DND-41 (cell line): ENCODE results near the gene RBFOX1.
A peak's percentile ranks its signal among the peaks of the same experiment; 100 is the strongest.

ENCODE experiments used
- ATAC-seq: fragments of 200-7000 bp; cut with Tn5 transposase; 3 replicates; pipeline ENCODE4 v1.9.1; 2021; ENCODE audit warnings: low read depth; ENCODE audit not compliant: insufficient read depth
- DNase-seq: peaks from one replicate; pipeline ENCODE4 v3.0.0-alpha.2; 2020
- H2AFZ ChIP-seq: 2 replicates; pipeline ENCODE4 v1.6.0; 2012; ENCODE audit warnings: low read depth, low read length
- H3K27ac ChIP-seq: 2 replicates; pipeline ENCODE4 v1.5.1; 2012; ENCODE audit warnings: low read length, inconsistent platforms
- H3K27me3 ChIP-seq: fragments of 200-600 bp; sonication (generic); 2 replicates; pipeline ENCODE4 v1.6.0; 2012; ENCODE audit warnings: low read length, mild to moderate bottlenecking, inconsistent platforms; ENCODE audit not compliant: insufficient read depth, poor library complexity
- H3K36me3 ChIP-seq: 2 replicates; pipeline ENCODE4 v1.5.1; 2012; ENCODE audit warnings: low read length, inconsistent platforms; ENCODE audit not compliant: insufficient read depth
- H3K4me1 ChIP-seq: 2 replicates; pipeline ENCODE4 v1.5.1; 2012; ENCODE audit warnings: mild to moderate bottlenecking, low read length; ENCODE audit not compliant: insufficient read depth
- H3K4me2 ChIP-seq: 2 replicates; pipeline ENCODE4 v1.6.0; 2012; ENCODE audit warnings: mild to moderate bottlenecking, moderate library complexity, low read length, inconsistent platforms; ENCODE audit not compliant: insufficient read depth
- H3K4me3 ChIP-seq, 2 experiments: fragments of 200-600 bp in 1 of 2; shearing (Covaris generic) in 1 of 2; 2 replicates each; pipeline ENCODE4 v1.5.1; 2012 to 2016; ENCODE audit warnings: inconsistent platforms in 2 of 2, low read length in 2 of 2, mild to moderate bottlenecking in 2 of 2, low read depth in 1 of 2, moderate library complexity in 1 of 2
- H3K79me2 ChIP-seq: 2 replicates; pipeline ENCODE4 v1.6.0; 2012; ENCODE audit warnings: low read length, inconsistent platforms; ENCODE audit not compliant: insufficient read depth
- H3K9ac ChIP-seq: 2 replicates; pipeline ENCODE4 v1.6.0; 2012; ENCODE audit warnings: low read depth, mild to moderate bottlenecking, inconsistent platforms, low read length, moderate library complexity
- H3K9me3 ChIP-seq: 2 replicates; pipeline ENCODE4 v1.5.1; 2012; ENCODE audit warnings: low read length, moderate library complexity, mild to moderate bottlenecking, inconsistent platforms; ENCODE audit not compliant: insufficient read depth, severe bottlenecking
- H4K20me1 ChIP-seq: 2 replicates; pipeline ENCODE4 v1.6.0; 2012; ENCODE audit warnings: low read length; ENCODE audit not compliant: insufficient read depth
- EZH2 ChIP-seq: IDR thresholded peaks from 3 replicates; pipeline ENCODE4 v1.6.1; 2012; ENCODE audit warnings: borderline replicate concordance, low read depth, mild to moderate bottlenecking, moderate library complexity, low read length, inconsistent platforms; ENCODE audit not compliant: severe bottlenecking
- TF ChIP-seq, protein P1 (sequence below): IDR thresholded peaks from 2 replicates; pipeline ENCODE4 v1.5.1; 2012; ENCODE audit warnings: borderline replicate concordance, low read length, moderate library complexity, mild to moderate bottlenecking; ENCODE audit not compliant: poor library complexity, severe bottlenecking; ENCODE audit errors: extremely low read depth

Gene RBFOX1

GRCh38 chr16:7511549-7512260 lies 179.1 kb downstream of the RBFOX1 start:
- H3K27me3 ChIP-seq = no peaks in the 10 kb centered on the region

GRCh38 chr16:7512503-7512902 lies 179.9 kb downstream of the RBFOX1 start:
- no peaks in the 10 kb centered on the region for H4K20me1 ChIP-seq
- ATAC-seq (no peak), DNase-seq (no peak)
- H3K4me3 ChIP-seq = no peak overlapping the region
- TF ChIP-seq, protein P1, sequence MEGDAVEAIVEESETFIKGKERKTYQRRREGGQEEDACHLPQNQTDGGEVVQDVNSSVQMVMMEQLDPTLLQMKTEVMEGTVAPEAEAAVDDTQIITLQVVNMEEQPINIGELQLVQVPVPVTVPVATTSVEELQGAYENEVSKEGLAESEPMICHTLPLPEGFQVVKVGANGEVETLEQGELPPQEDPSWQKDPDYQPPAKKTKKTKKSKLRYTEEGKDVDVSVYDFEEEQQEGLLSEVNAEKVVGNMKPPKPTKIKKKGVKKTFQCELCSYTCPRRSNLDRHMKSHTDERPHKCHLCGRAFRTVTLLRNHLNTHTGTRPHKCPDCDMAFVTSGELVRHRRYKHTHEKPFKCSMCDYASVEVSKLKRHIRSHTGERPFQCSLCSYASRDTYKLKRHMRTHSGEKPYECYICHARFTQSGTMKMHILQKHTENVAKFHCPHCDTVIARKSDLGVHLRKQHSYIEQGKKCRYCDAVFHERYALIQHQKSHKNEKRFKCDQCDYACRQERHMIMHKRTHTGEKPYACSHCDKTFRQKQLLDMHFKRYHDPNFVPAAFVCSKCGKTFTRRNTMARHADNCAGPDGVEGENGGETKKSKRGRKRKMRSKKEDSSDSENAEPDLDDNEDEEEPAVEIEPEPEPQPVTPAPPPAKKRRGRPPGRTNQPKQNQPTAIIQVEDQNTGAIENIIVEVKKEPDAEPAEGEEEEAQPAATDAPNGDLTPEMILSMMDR = no peak
- no peak for TF ChIP-seq EZH2
- no peak overlapping the region for H3K27ac ChIP-seq
- no peaks in the 10 kb centered on the region for H3K79me2 ChIP-seq
- no peaks in the 10 kb centered on the region for H3K4me1 ChIP-seq
- H3K36me3 ChIP-seq = no peaks in the 10 kb centered on the region
- H3K9me3 ChIP-seq = no peaks in the 10 kb centered on the region
- no peak overlapping the region for H2AFZ ChIP-seq
- H3K27me3 ChIP-seq = no peaks in the 10 kb centered on the region
- H3K4me2 ChIP-seq = no peak overlapping the region
- H3K9ac ChIP-seq = no peak overlapping the region

More at GRCh38 chr16:7511549-7512260, 179.1 kb downstream of the RBFOX1 start:
- H3K4me1 ChIP-seq = no peaks in the 10 kb centered on the region
- no peak overlapping the region for H2AFZ ChIP-seq
- no peak overlapping the region for H3K4me3 ChIP-seq
- H3K9ac ChIP-seq = no peak overlapping the region
- H3K9me3 ChIP-seq = no peaks in the 10 kb centered on the region
- H4K20me1 ChIP-seq = no peaks in the 10 kb centered on the region
- no peak for TF ChIP-seq EZH2
- TF ChIP-seq, protein P1 = no peak
- H3K27ac ChIP-seq = no peak overlapping the region
- ATAC-seq (no peak), DNase-seq (no peak)
- H3K79me2 ChIP-seq = no peaks in the 10 kb centered on the region
- no peak overlapping the region for H3K4me2 ChIP-seq
- H3K36me3 ChIP-seq = no peaks in the 10 kb centered on the region

DNA sequence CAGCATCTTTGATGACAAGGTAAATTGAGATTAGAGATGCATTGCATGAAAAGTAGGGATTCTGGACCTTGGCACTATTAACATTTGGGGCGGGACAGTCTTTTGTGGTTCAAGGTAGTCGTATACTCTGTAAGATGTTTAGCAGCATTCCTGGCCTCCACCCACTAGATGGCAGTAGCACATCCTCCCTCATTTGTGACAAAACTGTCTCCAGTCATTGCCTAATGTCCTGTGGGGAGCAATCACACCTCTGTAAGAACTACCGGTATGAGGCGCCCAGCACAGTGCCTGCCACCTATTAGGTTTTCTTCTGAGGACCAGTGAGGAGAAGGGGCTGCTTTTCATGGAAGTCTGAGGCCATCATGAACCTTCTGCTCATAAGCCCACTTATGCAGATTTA lies 180.8 kb downstream of the RBFOX1 start:
- TF ChIP-seq, protein P1 = peak; percentile 68
- no peak for TF ChIP-seq EZH2
- peak; percentile 26 for DNase-seq
- no peak overlapping the region for H3K9ac ChIP-seq
- no peaks in the 10 kb centered on the region for H3K9me3 ChIP-seq
- no peak overlapping the region for H3K4me3 ChIP-seq
- no peaks in the 10 kb centered on the region for H4K20me1 ChIP-seq
- no peak; the same call in 2 of the 3 replicates for ATAC-seq
- peak overlapping the region; percentile 18; the same call in 1 of the 2 replicates for H2AFZ ChIP-seq
- H3K36me3 ChIP-seq = no peaks in the 10 kb centered on the region
- no peak overlapping the region for H3K27ac ChIP-seq
- no peaks in the 10 kb centered on the region for H3K4me1 ChIP-seq
- H3K79me2 ChIP-seq = no peaks in the 10 kb centered on the region
- H3K4me2 ChIP-seq = no peak overlapping the region
- no peaks in the 10 kb centered on the region for H3K27me3 ChIP-seq
